ENCODE measurements around the gene ME1.

DNA sequence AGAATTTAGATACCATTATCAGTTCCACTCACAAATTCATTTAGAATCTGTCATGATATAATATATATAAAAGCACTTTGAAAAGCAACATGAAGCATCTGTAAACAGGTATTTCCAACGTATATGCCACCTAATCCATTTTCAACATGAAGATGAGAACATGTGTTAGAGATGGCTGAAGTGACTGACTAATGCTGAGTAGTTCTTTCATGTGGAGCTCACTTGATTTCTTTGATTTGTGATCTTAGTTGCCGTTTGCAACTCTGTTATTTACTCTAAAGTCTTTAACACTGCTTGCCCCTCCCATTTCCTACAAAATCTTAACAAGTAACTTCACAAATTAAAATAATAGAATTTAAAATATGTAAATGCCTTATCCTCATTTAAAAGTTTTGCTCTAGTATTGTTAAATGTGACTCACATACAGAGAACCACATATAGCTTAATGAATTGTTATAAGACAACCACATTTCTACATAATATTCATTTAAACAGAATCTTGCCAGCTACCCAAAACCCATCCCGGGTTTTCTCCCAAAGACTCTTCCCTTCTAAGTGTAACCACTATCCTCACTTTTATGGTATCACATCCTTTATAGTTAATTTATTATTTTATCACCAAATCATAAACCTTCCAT, 78.3 kb downstream of the ME1 start:
- TF ChIP-seq, protein P1, sequence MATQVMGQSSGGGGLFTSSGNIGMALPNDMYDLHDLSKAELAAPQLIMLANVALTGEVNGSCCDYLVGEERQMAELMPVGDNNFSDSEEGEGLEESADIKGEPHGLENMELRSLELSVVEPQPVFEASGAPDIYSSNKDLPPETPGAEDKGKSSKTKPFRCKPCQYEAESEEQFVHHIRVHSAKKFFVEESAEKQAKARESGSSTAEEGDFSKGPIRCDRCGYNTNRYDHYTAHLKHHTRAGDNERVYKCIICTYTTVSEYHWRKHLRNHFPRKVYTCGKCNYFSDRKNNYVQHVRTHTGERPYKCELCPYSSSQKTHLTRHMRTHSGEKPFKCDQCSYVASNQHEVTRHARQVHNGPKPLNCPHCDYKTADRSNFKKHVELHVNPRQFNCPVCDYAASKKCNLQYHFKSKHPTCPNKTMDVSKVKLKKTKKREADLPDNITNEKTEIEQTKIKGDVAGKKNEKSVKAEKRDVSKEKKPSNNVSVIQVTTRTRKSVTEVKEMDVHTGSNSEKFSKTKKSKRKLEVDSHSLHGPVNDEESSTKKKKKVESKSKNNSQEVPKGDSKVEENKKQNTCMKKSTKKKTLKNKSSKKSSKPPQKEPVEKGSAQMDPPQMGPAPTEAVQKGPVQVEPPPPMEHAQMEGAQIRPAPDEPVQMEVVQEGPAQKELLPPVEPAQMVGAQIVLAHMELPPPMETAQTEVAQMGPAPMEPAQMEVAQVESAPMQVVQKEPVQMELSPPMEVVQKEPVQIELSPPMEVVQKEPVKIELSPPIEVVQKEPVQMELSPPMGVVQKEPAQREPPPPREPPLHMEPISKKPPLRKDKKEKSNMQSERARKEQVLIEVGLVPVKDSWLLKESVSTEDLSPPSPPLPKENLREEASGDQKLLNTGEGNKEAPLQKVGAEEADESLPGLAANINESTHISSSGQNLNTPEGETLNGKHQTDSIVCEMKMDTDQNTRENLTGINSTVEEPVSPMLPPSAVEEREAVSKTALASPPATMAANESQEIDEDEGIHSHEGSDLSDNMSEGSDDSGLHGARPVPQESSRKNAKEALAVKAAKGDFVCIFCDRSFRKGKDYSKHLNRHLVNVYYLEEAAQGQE (IDR thresholded peaks at IDR 0.05; ENCODE audit: low read depth): no peak
- TF ChIP-seq RAD21 (IDR thresholded peaks at IDR 0.05; ENCODE audit: low read depth) (no peak), YY1 (IDR thresholded peaks at IDR 0.05; ENCODE audit: low read depth) (no peak), NFIC (IDR thresholded peaks at IDR 0.05) (no peak), CEBPB (IDR thresholded peaks at IDR 0.05) (no peak)
- TF ChIP-seq, protein P2, sequence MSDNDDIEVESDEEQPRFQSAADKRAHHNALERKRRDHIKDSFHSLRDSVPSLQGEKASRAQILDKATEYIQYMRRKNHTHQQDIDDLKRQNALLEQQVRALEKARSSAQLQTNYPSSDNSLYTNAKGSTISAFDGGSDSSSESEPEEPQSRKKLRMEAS (IDR thresholded peaks at IDR 0.05): no peak
